GM13976 (cell line): ENCODE measurements around the gene IPMK.

Experiments used
- DNase-seq: peaks from one replicate; pipeline ENCODE4 v3.0.0; 2012; ENCODE audit warnings: low spot score
- CTCF ChIP-seq: IDR thresholded peaks from 2 replicates; pipeline ENCODE4 v1.5.1; 2012; ENCODE audit warnings: borderline replicate concordance, mild to moderate bottlenecking; ENCODE audit not compliant: insufficient read depth; ENCODE audit errors: extremely low read depth, missing control alignments, control extremely low read depth
- in situ Hi-C: fragments of 300-500 bp; cut with MboI; formaldehyde crosslinking; loops from one replicate; pipeline ENCODE4 v1.12.0; 2022; ENCODE audit warnings: low sequenced_read_pairs, mixed read lengths, inconsistent platforms; ENCODE audit not compliant: unreplicated experiment

The IPMK gene

GRCh38 chr10:58269782-58270290 lies 2.1 kb upstream of the IPMK start:
- in situ Hi-C loops: no loop called here
- TF ChIP-seq CTCF: no peak
- no peak for DNase-seq

GRCh38 chr10:58268946-58269781 lies 1.5 kb upstream of the IPMK start, which contains the start of gene CISD1:
Gene CISD1, plus strand, starts transcription at chr10:58269162. Its CDS starts 112 bp downstream, at chr10:58269274.
- TF ChIP-seq CTCF: no peak
- in situ Hi-C loops: no loop called here
- DNase-seq: peak; percentile 96

GRCh38 chr10:58268454-58268945 lies 806 bp upstream of the IPMK start:
- in situ Hi-C loops: no loop called here
- no peak for DNase-seq
- TF ChIP-seq CTCF: no peak

GRCh38 chr10:58266826-58267712 lies 625 bp downstream of the IPMK start:
- DNase-seq: peak; percentile 45
- TF ChIP-seq CTCF: no peak
- in situ Hi-C loops: no loop called here

- DNase-seq: peak; percentile 40
- in situ Hi-C loops: no loop called here
- no peak for TF ChIP-seq CTCF
Observed at GRCh38 chr10:58266003-58266825, 1.5 kb downstream of the IPMK start.
